Measurements from ENCODE around the gene FAM240A.

DNA sequence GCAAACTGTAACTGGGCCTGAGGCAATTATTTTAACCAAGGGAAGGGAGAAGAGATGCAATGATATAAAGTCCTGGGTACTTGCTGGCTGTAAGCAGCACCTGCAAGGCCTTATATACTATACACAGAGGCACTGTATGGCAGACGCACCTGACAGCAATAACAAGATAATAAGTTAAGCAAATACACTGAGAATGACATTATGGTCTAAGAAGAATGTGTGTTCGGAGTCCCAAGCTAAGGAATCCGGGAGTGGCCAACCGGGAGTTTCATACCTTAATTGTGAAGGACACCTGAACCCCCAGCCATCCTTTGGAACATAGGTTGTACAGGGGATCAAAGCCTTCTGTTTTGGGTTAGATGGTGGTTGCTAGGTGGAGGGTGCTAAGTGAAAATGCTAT, 13.7 kb downstream of the FAM240A start:
- TF ChIP-seq POLR2AphosphoS5 (IDR thresholded peaks at IDR 0.05): no peak
- TF ChIP-seq, protein P1, sequence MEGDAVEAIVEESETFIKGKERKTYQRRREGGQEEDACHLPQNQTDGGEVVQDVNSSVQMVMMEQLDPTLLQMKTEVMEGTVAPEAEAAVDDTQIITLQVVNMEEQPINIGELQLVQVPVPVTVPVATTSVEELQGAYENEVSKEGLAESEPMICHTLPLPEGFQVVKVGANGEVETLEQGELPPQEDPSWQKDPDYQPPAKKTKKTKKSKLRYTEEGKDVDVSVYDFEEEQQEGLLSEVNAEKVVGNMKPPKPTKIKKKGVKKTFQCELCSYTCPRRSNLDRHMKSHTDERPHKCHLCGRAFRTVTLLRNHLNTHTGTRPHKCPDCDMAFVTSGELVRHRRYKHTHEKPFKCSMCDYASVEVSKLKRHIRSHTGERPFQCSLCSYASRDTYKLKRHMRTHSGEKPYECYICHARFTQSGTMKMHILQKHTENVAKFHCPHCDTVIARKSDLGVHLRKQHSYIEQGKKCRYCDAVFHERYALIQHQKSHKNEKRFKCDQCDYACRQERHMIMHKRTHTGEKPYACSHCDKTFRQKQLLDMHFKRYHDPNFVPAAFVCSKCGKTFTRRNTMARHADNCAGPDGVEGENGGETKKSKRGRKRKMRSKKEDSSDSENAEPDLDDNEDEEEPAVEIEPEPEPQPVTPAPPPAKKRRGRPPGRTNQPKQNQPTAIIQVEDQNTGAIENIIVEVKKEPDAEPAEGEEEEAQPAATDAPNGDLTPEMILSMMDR (IDR thresholded peaks at IDR 0.05): no peak
